IPS-NIHi11 (cell line): ENCODE data around the gene GRM4.
A peak's percentile ranks its signal among the peaks of the same experiment; 100 is the strongest.

ENCODE experiments used
- DNase-seq: peaks from one replicate; pipeline ENCODE4 v3.0.0; 2012; ENCODE audit warnings: mixed read lengths, low spot score

Gene GRM4

DNA sequence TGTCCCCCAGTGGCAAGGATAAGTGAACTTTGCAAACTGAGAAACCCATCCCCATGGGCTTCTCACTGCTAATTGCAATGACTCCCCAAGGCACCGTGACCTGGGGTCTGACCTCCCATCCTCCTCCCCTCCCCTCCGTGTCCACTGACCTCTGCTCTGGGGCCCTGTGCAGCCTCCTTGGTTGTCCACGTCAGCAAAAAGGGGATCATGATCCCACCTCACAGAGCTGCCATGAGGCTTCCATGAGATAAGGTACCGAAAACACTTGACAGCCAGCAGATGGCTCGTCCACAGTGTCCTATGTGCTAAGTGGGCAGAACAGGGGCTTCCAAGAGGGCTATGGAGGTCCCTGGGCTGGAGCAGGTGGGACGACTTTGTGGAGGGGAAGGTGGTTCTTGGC, 104.5 kb downstream of the GRM4 start:
- no peak for DNase-seq

GRCh38 chr6:34039943-34040342, 105.9 kb downstream of the GRM4 start:
- no peak for DNase-seq

GRCh38 chr6:34037151-34037550, 108.7 kb downstream of the GRM4 start:
- no peak for DNase-seq

- no peak for DNase-seq
Measured at GRCh38 chr6:34036357-34037069, 109.4 kb downstream of the GRM4 start.

GRCh38 chr6:34035704-34036356, 110.1 kb downstream of the GRM4 start:
- DNase-seq: no peak

GRCh38 chr6:34035161-34035560, 110.7 kb downstream of the GRM4 start:
- no peak for DNase-seq

GRCh38 chr6:34032856-34033255, 113.0 kb downstream of the GRM4 start:
- DNase-seq: no peak

- no peak for DNase-seq
Measured at GRCh38 chr6:34031625-34032383, 114.1 kb downstream of the GRM4 start.

- DNase-seq: no peak
Measured at GRCh38 chr6:34030831-34031624, 114.9 kb downstream of the GRM4 start.

GRCh38 chr6:34029489-34030280, 116.2 kb downstream of the GRM4 start:
- DNase-seq: no peak

DNA sequence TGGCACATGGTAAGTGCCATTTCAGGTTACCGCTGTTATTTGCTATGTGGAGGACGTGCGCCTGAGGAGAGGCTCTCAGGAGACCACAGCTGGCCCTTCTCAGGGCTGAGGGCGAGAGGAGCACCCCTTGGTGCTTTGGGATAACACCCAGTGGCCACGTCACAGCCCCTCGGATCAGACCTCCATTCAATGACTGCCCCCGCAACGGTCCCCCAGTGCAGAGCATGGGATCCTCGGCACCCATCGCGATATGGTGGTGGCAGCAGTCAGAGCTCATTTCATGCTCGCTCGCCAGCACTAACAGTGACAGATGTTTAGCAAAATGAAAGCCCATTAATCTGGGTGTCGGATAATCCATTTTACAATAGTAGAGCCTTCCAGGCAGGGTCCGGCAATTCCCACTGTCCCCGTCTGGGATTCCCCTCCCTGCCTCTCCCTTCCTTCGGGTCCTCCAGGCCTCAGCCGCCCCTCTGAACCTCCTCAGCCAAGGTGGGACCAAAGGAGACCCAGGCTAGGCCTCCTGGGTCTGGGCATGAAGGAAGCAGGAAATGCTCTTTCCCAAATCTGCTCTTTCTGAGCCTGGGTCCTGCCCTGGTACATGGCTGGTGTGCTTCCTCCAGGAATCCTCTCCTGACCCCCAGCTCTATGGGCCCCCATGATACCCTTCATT, 117.1 kb downstream of the GRM4 start:
- no peak for DNase-seq

DNA sequence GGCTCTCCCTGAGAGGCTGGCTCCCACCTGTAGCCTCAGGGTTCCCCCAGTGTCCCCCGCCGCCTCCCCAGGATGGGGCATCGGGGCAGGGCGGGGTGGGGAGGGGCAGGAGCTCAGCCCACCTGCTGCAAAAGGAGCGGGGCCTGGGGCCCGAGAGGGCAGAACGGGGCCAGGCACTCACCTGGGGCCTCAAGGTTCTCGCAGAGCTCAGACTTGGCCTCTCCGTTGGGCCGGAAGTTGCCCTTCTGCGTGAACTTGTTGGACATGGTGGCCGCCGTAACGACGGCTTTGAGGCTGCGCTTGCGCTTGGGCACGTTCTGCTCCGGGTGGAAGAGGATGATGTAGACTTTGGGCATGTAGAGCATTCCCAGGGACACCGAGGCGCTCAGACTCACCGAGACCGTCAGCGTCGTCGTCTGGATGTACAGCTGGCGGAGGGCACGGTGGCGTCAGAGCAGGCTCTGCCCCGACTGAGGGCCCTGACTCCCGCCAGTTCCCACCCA, 117.9 kb downstream of the GRM4 start:
- DNase-seq: no peak

DNA sequence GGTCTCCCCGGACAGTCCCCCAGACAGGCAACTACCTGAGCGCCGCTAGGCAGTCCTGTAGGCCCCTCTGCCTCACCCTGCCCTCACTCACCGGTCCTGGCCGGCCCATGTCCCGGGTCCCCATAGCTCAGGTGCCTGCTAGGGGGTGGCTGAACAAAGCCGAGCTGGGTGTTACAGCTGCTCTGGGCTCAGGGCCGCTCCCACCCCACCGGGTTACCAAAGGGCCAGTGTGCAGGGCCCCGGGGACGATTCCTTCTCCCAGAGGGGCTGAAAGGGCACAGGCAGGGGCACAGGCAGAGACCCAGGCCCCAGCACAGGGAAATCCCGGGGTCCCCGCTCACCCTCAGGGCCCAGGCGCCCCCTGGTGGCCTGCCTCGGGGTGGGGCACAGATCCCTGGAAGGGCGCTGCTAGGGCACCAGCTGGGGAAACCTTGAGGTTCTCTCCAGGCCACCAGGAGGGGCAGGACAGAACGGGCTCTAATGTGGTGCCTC, 118.4 kb downstream of the GRM4 start:
- DNase-seq: peak; percentile 95

GRCh38 chr6:34025861-34026260, 120.0 kb downstream of the GRM4 start:
- DNase-seq: no peak

- DNase-seq: no peak
Measured at GRCh38 chr6:34025112-34025807, 120.6 kb downstream of the GRM4 start.

GRCh38 chr6:34022873-34023255, 123.0 kb downstream of the GRM4 start:
- DNase-seq: no peak

- no peak for DNase-seq
Measured at GRCh38 chr6:34022250-34022872, 123.5 kb downstream of the GRM4 start.

DNA sequence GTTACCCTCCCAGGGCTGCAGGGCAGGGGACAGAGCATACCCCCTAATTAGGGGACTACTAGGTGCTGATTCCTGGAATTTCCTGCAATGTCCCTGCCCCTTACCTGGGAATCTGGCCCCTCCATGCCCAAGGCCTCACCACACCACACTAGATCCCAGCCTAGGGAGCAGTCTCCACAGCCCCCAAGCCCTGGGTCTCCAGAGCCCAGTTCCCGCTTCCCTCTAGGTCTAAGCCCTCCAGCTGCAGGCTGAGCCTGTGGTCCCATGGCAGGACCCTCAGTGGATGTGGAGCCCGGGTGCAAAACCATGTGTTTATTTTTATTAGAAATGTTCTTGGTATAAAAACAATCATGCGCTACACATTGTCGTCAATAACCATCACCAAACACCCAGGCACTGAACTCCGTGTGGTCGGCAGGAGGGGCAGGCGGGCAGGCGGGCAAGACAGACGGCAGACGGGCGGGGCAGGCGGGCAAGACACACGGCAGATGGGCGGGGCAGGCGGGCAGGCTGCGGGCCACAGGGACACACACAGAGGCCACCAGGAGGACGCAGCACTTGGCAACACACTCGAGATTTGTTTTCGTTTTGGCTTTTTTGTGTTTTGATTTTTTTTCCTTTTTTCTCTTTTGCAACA, 124.2 kb downstream of the GRM4 start:
- no peak for DNase-seq
